GM21619 (cell line): Measurements from ENCODE around the gene RPRD1A.
"Not testable (repeated sequence)": the region's sequence is repeated elsewhere in the genome, so short reads cannot be mapped to it uniquely, and the experiment has no call there.

Source experiments
- ATAC-seq: cut with Tn5 transposase; IDR thresholded peaks from one replicate; pipeline ENCODE4 v1.9.1; 2021; ENCODE audit not compliant: unreplicated experiment

RPRD1A gene

GRCh38 chr18:36034299-36034895, 33.0 kb downstream of the RPRD1A start:
- ATAC-seq = no peak

DNA sequence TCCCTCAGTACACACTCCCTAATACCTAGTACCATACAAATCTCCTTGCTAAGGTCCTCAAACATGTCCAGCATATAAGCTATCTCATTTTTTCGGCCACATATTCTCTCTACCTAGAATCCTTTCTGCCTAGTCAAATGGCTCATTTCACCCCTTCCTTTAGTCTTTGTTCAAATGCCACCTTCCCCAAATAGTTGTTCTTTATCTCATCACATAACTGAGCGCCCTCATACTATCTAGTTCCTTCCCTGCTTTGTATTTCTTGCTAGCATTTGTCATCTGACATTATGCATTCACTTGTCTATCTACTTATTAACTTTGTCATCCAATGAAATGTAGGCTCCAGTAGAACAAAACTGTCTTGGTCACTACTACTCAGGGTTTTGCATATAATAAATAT, 35.5 kb downstream of the RPRD1A start:
- ATAC-seq = no peak

- ATAC-seq = no peak
Measured at GRCh38 chr18:36031407-36031806, 36.0 kb downstream of the RPRD1A start.

DNA sequence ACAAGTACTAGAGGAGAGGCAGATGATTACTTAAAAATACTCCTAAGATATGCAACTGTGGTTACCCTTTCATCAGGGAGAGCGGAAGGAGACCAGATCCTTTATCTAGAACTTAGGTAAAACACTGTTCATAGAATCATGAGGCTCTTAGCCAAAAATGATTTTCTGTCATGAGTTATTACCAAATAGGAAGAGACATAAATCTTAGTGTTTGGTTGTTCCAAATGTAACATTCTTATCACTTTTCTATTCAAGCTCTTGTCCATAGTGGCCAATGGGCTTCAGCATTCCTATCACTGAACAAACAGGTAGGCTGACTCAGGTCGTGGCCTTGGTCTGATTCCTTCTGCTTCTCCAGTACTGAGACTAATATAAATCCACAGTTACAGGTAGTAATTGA, 38.5 kb downstream of the RPRD1A start:
- no peak for ATAC-seq

DNA sequence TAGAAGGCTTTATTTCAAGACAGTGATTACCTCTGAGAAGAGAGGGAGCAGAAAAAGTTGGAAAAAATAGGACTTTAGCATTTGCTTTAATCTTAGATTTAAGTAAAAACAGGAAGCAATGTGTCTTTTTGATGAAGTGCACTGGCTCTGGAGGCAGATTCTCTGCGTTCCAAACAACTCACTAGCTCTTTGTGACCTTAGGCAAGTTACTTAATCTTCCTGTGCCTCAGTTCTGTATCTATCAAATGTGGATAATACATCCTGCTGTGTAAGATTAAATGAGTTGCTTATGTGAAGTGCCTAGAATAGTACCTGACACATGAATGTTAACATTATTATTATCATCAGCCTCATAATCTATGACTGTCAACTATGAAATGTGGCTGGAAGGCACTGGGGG, 42.3 kb downstream of the RPRD1A start:
- no peak for ATAC-seq

GRCh38 chr18:36024241-36024640, 43.1 kb downstream of the RPRD1A start:
- ATAC-seq = not testable (repeated sequence)

DNA sequence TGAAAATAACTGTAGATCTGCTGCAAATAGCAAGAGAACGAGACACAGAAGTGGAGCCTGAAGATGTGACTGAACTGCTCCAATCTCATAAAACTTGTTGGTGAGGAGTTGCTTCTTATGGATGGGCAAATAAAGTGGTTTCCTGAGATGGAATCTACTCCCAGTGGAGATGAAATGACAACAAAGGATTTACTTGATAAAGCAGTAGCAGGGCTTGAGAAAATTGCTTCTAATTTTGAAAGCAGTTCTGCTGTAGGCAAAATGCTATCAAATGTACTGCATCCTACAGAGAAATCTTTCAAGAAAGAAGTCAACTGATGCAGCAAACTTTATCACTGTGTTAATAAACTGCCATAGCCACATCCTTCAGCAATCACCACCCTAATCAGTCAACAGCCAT, 44.0 kb downstream of the RPRD1A start:
- ATAC-seq = no peak

- no peak for ATAC-seq
Measured at GRCh38 chr18:36020174-36020711, 47.1 kb downstream of the RPRD1A start.

GRCh38 chr18:36017232-36017631, 50.1 kb downstream of the RPRD1A start:
- ATAC-seq = no peak

- ATAC-seq = peak; percentile 91
Measured at GRCh38 chr18:36015629-36016028, 51.7 kb downstream of the RPRD1A start.

DNA sequence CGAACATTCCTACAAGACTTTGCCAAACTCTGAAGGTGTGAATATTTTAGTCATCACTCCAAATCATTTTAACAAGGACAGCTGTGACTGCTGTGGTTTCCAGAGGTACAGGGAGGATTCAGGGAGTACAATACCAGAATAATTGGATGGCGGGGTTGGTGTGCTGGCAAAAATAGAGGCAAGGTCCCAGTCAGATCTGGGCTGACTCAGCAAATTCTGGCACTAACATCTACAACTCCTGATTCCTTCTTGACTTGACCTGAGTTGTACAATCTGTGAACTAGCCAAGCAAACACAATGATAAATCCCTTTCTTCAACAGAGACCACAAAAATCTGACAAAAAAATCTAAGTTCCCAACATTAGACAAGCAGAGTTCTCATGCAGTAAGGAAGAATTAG, 54.5 kb downstream of the RPRD1A start:
- no peak for ATAC-seq

- ATAC-seq = no peak
Measured at GRCh38 chr18:36009214-36009613, 58.1 kb downstream of the RPRD1A start.

DNA sequence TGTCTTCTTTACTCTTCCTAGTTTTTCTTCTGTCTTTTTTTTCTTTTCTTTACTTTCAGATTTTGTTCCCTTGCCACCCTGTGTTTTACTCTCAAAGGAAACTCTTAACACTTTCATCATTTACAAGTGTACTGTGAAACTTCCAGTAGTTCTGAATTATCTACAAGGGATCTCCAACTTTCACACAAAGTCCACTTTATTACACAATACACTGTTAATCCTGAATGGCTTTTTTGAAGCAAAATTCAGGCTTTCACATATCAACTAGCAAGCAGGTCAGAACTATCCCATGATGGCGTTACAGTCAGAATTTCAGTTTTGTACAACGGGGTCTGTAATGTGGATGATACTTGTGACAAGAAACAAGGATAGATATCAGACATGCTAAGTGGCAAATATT, 60.4 kb downstream of the RPRD1A start:
- no peak for ATAC-seq

- ATAC-seq = no peak
Measured at GRCh38 chr18:35999925-36000324, 67.4 kb downstream of the RPRD1A start.

GRCh38 chr18:35998967-35999366, 68.4 kb downstream of the RPRD1A start:
- ATAC-seq = no peak

DNA sequence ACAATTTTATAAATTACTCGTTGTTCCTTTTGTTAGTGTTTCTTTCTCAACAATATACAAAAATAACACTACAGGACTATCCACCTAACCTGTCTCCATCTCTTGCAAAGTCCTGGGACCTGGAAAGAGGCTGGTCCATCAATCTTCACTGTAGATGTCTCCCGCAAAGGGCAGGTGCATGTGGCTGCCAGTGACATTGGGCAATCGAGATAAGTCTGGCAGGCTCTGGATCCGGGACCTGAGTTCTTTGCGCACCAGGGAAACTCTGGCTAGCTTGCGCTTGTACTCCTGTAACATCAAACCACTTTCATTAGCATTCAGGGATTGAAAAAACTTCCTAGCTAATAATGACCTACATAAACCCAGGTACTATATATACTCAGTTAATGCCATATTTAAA, 74.3 kb downstream of the RPRD1A start:
- no peak for ATAC-seq

DNA sequence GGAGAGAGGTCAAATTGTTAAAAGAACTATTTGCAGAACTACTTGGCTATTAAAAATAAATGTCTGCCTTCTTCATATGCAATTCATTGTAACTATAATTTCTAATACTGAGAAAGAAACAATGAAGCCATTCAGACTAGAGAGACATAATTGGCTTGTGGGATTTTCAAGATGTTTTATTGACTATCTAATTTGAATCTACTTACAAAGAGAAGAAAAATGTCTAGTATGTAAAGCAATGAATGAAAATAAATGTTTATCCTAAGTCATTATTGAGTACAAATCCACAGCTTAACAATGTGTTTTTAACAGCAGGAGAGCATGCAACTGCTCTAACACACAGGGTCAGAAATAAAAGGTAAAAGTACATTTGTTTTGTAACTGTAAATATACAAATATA, 75.7 kb downstream of the RPRD1A start:
- no peak for ATAC-seq

DNA sequence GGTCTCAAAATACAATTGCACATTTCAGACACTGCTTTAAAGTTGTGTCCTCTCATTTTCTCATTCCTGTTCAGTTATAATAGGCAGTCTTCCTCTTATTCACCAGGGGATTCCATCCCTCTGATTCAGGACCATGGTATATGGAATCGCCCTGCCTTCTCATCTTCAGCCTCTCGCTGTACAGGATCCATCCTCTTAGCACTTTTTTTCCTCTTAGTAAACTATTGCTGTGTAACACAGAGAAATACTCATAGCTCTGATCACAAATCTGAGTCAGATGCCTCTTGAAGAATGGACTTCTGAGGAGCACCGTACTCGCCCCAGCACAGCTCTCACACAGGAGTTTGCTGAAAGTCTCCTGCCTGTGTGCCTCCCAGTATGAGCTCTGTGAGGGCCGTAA, 83.5 kb downstream of the RPRD1A start:
- ATAC-seq = no peak

GRCh38 chr18:35983147-35983546, 84.2 kb downstream of the RPRD1A start:
- no peak for ATAC-seq

GRCh38 chr18:35982409-35983114, 84.8 kb downstream of the RPRD1A start:
- no peak for ATAC-seq

- ATAC-seq = no peak
Measured at GRCh38 chr18:35979112-35979511, 88.2 kb downstream of the RPRD1A start.

- ATAC-seq = no peak
Measured at GRCh38 chr18:35974181-35974580, 93.2 kb downstream of the RPRD1A start.

DNA sequence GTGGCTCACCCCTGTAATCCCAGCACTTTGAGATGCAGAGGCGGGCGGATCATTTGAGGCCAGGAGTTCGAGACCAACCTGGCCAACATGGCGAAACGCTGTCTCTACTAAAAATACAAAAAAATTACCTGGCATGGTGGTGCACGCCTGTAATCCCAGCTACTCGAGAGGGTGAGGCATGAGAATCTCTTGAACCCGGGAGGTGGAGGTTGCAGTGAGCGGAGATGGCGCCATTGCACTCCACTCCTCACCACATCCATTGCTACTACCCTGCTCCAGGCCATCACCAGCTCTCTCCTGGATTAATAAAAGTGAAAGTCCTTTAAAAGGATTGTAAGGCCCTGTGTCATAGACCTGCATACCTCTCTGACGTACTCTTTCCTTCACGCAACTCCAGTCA, 93.7 kb downstream of the RPRD1A start:
- ATAC-seq = no peak
